ENCODE measurements around the gene NALF2.

Gene NALF2

DNA sequence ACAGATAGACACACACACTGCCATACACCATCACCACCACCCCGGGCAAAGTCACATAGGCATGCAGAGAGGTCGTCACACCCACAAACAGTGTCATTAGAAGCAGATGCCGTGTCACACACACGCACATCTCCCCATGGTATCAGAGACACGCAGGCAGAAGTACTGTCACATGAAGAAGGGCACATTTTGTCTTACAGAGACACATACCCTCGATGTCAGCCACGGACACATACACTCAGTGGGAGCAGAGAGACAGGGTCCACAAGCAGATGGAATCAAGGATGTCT, 3.3 kb downstream of the NALF2 start:
- H3K9ac ChIP-seq (ENCODE audit: low read depth, low read length), result no peak overlapping the region
- H4K20me1 ChIP-seq (ENCODE audit: insufficient read depth, low read length), result no peaks in the 10 kb centered on the region
- no peaks in the 10 kb centered on the region for H3K9me3 ChIP-seq (ENCODE audit: insufficient read depth, low read length, severe bottlenecking)
- no peaks in the 10 kb centered on the region for H3K79me2 ChIP-seq (ENCODE audit: insufficient read depth, low read length)
- no peak overlapping the region for H2AFZ ChIP-seq (ENCODE audit: low read depth, low read length)
- no peak overlapping the region for H3K4me2 ChIP-seq (ENCODE audit: insufficient read depth, low read length)
- DNase-seq (no peak), ATAC-seq (ENCODE audit: insufficient read depth, low read depth) (no peak)
- no peak overlapping the region for H3K4me3 ChIP-seq (ENCODE audit: low read depth in 1 of 2, low read length in 2 of 2)
- H3K4me1 ChIP-seq (ENCODE audit: insufficient read depth, low read length), result no peaks in the 10 kb centered on the region
- no peak for TF ChIP-seq EZH2 (IDR thresholded peaks at IDR 0.05; ENCODE audit: borderline replicate concordance, low read depth, low read length, severe bottlenecking)
- TF ChIP-seq, protein P1, sequence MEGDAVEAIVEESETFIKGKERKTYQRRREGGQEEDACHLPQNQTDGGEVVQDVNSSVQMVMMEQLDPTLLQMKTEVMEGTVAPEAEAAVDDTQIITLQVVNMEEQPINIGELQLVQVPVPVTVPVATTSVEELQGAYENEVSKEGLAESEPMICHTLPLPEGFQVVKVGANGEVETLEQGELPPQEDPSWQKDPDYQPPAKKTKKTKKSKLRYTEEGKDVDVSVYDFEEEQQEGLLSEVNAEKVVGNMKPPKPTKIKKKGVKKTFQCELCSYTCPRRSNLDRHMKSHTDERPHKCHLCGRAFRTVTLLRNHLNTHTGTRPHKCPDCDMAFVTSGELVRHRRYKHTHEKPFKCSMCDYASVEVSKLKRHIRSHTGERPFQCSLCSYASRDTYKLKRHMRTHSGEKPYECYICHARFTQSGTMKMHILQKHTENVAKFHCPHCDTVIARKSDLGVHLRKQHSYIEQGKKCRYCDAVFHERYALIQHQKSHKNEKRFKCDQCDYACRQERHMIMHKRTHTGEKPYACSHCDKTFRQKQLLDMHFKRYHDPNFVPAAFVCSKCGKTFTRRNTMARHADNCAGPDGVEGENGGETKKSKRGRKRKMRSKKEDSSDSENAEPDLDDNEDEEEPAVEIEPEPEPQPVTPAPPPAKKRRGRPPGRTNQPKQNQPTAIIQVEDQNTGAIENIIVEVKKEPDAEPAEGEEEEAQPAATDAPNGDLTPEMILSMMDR (IDR thresholded peaks at IDR 0.05; ENCODE audit: borderline replicate concordance, extremely low read depth, low read length, poor library complexity, severe bottlenecking), result no peak
- H3K36me3 ChIP-seq (ENCODE audit: insufficient read depth, low read length), result no peaks in the 10 kb centered on the region
- H3K27ac ChIP-seq (ENCODE audit: low read length), result no peak overlapping the region
- no peaks in the 10 kb centered on the region for H3K27me3 ChIP-seq (ENCODE audit: insufficient read depth, low read length, poor library complexity)

DNA sequence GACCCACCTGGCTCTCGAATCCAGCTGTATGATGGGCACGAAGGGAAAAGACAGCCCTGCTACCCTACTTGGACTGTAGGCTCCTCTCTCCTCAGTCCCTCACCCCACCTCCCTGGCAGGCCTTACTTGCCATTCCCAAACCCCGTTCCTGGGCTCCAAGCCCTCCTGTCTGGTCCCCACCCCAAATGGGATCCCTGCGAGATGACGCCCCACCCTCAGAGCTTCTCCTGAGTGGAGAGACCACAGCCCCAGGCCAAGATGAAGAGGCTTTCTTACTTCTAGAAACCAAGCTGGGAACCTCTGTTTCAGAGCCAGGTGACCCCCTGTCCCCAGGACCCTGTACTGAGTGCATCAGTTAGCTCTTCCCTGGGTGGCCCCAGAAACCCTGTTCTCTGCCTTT, 4.5 kb downstream of the NALF2 start:
- ATAC-seq (ENCODE audit: insufficient read depth, low read depth) (no peak), DNase-seq (no peak)
- Histone ChIP-seq H3K79me2 (ENCODE audit: insufficient read depth, low read length) (no peaks in the 10 kb centered on the region), H3K4me1 (ENCODE audit: insufficient read depth, low read length) (no peaks in the 10 kb centered on the region), H3K4me3 (ENCODE audit: low read depth in 1 of 2, low read length in 2 of 2) (no peak overlapping the region), H3K9ac (ENCODE audit: low read depth, low read length) (no peak overlapping the region), H3K4me2 (ENCODE audit: insufficient read depth, low read length) (no peak overlapping the region), H2AFZ (ENCODE audit: low read depth, low read length) (no peak overlapping the region), H3K9me3 (ENCODE audit: insufficient read depth, low read length, severe bottlenecking) (no peaks in the 10 kb centered on the region), H3K36me3 (ENCODE audit: insufficient read depth, low read length) (no peaks in the 10 kb centered on the region), H3K27me3 (ENCODE audit: insufficient read depth, low read length, poor library complexity) (no peaks in the 10 kb centered on the region), H3K27ac (ENCODE audit: low read length) (no peak overlapping the region), H4K20me1 (ENCODE audit: insufficient read depth, low read length) (no peaks in the 10 kb centered on the region)
- TF ChIP-seq EZH2 (IDR thresholded peaks at IDR 0.05; ENCODE audit: borderline replicate concordance, low read depth, low read length, severe bottlenecking), result no peak
- TF ChIP-seq, protein P1 (IDR thresholded peaks at IDR 0.05; ENCODE audit: borderline replicate concordance, extremely low read depth, low read length, poor library complexity, severe bottlenecking), result no peak

DNA sequence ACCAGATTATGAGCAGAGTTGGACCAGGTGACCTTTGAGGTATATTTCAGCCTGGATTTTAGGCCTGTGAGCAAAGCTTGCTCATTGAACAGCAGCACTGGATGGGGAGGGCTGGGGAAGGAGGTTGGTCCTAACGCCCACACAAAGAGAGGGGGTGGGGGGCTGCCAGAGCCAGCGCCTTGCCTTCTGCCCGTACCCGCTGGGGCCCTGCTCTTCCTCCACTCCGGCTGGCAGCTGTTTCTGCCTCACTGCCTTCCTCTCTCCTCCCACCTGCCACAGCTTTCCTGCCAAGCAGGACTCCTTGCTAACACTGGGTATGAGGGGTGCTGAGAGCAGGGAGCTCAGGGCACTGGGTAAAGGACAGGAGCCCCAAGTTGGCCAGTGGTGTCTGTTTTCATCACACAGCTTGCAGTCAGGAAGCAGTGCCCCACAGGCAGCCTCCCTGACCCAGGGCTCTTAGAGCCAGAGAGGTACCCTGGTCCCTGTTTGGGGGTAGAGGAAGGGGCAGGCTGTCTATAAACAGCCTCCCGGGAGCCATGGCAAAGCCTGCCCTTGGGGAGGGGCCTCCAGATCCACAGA, 6.1 kb downstream of the NALF2 start:
- Histone ChIP-seq H3K27ac (ENCODE audit: low read length) (no peak overlapping the region), H3K9me3 (ENCODE audit: insufficient read depth, low read length, severe bottlenecking) (no peaks in the 10 kb centered on the region), H4K20me1 (ENCODE audit: insufficient read depth, low read length) (no peaks in the 10 kb centered on the region), H3K4me1 (ENCODE audit: insufficient read depth, low read length) (no peaks in the 10 kb centered on the region), H3K4me3 (ENCODE audit: low read depth in 1 of 2, low read length in 2 of 2) (no peak overlapping the region), H2AFZ (ENCODE audit: low read depth, low read length) (no peak overlapping the region), H3K36me3 (ENCODE audit: insufficient read depth, low read length) (no peaks in the 10 kb centered on the region), H3K9ac (ENCODE audit: low read depth, low read length) (no peak overlapping the region), H3K79me2 (ENCODE audit: insufficient read depth, low read length) (no peaks in the 10 kb centered on the region), H3K27me3 (ENCODE audit: insufficient read depth, low read length, poor library complexity) (no peaks in the 10 kb centered on the region), H3K4me2 (ENCODE audit: insufficient read depth, low read length) (no peak overlapping the region)
- DNase-seq (no peak), ATAC-seq (ENCODE audit: insufficient read depth, low read depth) (no peak)
- TF ChIP-seq, protein P1 (IDR thresholded peaks at IDR 0.05; ENCODE audit: borderline replicate concordance, extremely low read depth, low read length, poor library complexity, severe bottlenecking), result no peak
- TF ChIP-seq EZH2 (IDR thresholded peaks at IDR 0.05; ENCODE audit: borderline replicate concordance, low read depth, low read length, severe bottlenecking), result no peak

All from DND-41 (cell line).